Activated CD4-positive, alpha-beta T cell treated with anti-CD3 and anti-CD28 coated beads, Interleukin-2, amount 50 U/mL, for 4 hours (primary cell): ENCODE results near the gene ATP7B.
A peak's percentile ranks its signal among the peaks of the same experiment; 100 is the strongest.
"Not testable (repeated sequence)": the region's sequence is repeated elsewhere in the genome, so short reads cannot be mapped to it uniquely, and the experiment has no call there.

Source experiments
- DNase-seq, 2 experiments: peaks; one replicate each; pipeline ENCODE4 v3.0.0-alpha.2; 2020

Gene ATP7B

DNA sequence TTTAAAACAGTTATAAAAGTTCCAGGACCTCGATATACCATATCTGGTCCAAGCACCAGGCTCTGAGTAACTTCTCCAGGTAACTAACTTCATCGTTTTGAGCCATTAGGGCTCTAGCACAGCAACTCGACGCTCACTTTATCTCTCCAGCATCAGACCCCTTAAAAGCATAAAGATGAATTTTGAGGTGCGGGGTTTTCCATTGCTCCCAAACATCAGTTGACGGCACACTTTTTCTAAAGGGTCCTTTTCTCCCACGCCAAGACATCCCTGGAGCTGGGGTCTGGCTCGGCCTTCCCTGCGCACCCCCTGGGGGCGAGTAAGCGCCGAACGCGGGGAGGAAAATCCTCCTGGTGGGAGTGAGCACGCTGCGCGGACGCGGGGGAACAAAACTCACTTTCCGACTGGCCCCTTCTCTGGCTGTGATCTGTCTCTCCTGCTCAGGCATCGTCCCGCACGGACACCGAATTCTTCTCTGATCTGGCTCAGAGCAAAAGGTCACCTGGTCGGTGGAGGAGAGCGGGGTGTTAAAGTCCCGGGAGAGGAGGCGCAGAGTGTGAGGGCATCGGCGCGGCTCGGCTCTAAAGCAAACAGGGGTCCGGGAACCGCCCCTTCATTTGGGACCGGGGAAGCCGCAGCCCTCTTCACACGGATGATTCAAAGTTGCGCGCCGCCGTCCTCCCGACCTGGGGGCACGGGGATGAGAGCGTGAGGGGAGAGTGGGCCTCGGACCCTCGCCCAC lies at the start of gene ATP7B:
Gene ATP7B (minus strand): TSS at position 561 of the 742 bp plus-strand sequence. CDS start 113 bp downstream, at position 448.
- DNase-seq = peak in 1 of 2 experiments; percentile 4

DNA sequence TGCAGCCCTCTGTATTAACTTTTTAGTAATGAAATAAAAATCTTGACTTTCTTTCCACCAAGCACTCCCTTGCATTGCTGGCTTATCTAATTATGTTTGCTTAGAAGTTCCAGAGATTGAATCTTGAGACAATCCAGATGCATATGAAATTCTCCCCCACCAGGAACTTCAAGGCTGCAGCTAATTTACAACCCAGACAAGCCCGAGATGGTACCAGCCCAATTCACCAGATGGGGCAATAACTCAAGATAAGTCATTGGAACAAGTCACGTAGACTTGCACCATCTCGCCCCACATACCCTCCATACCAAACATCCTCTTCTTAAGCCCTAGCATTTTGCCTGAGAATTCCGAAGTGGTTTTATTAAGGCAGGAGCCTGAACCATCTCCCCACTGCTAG lies 42.2 kb upstream of the ATP7B start:
- DNase-seq = no peak

DNA sequence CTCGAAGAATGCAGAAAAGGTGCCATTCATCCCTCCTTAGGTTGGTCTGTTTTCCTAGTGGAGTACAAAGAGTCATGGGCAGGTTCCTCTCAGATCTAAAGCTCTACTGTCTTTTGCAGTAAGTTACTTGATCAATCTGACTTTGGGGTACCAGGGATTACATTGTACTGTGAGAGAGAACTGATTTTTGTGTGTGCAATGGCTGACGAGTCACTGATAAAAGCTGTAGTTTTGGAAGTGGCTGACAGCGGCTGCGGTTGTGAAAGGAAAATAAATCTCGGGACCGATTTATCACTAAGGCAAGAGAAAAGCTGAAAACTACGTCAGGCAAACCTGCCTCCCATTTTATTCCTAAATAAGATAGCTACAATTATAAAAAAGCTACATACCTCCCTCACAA lies 40.1 kb upstream of the ATP7B start:
- DNase-seq = no peak

DNA sequence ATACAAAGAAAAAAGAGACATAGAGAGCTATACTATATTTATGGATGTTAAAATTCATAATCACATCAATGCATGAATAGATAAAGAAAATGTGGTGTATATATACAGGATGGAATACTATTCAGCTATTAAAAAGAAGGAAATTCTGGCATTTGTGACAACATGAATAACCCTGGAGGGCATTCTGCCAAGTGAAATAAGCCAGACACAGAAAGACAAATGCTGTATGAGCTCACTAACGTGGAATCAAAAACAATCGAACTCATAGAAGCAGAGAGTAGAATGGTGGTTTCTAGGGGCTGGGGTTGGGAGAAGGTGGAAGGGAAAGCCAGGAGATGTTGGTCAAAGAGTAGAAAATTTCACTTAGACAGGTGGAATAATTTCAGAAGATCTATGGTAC lies 37.3 kb upstream of the ATP7B start:
- no peak for DNase-seq

DNA sequence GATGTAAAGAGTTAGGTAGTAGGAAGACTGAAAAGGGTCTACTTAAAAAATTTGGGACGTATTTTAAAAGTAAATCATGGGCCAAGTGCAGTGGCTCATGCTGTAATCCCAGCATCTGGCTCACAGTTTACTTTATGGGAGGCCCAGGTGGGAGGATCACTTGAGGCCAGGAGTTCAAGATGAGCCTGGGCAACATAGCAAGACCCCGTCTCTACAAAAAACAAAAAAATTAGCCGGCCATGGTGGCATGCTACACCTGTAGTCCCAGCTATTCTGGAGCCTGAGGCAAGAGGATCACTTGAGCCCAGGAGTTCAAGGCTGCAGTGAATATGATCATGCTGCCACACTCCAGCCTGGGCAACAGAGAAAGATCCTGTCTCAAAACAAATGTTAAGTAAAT lies 36.2 kb upstream of the ATP7B start:
- DNase-seq = no peak

DNA sequence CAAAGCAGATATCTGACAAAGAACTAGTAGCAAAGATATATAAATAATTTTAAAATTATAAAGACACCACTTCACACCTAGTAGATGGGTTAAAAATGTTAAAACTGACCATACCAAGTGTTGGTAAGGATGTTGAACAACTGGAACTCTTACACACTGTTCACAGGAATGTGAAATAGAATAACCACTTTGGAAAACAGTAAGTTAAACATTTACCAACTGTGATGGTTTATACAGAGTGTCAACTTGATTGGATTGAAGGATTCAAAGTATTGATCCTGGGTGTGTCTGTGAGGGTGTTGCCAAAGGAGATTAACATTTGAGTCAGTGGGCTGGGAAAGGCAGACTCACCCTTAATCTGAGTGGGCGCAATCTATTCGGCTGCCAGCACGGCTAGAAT lies 32.4 kb upstream of the ATP7B start:
- DNase-seq = no peak

DNA sequence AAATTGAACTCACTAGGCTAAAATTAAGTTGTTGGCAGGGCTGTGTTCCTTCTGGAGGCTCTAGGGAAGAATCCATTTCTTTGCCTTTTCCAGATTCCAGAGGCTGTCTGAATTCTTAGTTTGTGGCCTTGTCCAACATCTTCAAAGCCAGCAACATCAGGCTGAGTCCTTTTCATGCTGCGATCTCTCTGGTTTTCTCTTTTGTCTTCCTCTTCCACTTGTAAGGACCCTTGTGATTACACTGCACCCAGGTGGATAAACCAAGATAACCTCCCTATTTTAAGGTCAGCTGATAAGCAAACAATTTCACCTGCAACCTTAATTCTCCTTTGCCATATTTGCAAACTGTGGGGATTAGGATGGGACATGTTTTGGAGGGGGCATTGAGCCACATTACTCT lies 24.8 kb upstream of the ATP7B start:
- no peak for DNase-seq

DNA sequence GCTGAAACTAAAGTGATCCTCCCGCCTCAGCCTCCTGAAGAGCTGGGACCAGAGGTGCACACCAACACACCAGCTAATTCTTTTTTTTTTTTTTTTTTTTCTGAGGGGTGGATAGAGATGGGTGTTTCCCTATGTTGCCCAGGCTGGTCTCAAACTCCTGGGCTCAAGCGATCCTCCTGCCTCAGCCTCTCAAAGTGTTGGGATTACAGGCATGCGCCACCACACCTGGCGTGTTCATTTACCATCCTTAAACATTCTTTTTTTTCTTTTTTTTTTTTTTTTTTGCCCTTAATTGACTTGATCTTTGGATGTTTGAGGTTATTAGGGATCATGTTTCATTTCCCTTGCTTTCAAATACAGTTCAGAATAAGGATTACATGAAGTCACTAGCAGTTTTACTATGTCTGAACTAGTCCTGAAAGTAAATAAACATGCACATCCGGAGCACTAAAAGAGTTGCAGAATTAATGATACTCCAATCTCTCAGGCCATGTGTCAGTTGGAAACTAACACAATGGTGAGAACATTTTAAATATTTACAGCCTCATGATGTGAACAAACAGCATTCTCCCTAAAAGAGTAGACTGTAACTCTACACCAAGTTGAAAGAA lies 23.5 kb upstream of the ATP7B start:
- no peak for DNase-seq

DNA sequence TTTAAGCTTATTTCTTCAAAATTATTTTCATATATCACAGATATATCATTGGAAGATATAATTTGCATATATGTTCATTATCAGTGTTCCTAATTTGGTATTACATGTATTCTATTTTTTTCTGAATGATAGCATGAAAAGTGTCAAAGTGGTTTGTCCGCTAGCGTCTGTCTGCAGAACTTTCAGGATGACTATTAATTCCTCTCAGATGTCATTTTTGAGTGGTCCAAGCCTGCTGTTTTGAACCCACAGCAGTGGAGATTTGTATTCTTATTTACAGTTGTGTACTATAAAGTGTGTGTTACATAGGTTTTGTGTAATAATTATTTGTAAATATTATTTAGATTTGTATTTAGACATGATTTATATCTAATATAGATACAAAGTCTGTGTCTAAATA lies 21.8 kb upstream of the ATP7B start:
- DNase-seq = no peak

DNA sequence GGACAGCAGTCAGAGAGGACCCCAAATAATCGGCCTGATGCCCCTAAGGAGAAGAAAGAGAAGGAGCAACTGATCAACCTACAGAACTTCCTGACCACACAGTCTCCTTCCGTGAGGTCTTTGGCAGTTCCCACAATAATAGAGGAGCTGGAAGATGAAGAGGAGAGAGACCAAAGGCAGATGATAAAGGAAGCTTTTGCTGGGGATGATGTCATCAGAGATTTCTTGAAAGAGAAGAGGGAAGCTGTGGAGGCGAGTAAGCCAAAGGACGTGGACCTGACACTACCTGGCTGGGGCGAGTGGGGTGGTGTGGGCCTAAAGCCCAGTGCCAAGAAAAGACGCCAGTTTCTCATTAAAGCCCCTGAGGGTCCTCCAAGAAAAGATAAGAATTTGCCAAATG lies 19.2 kb upstream of the ATP7B start:
- DNase-seq = not testable (repeated sequence)

DNA sequence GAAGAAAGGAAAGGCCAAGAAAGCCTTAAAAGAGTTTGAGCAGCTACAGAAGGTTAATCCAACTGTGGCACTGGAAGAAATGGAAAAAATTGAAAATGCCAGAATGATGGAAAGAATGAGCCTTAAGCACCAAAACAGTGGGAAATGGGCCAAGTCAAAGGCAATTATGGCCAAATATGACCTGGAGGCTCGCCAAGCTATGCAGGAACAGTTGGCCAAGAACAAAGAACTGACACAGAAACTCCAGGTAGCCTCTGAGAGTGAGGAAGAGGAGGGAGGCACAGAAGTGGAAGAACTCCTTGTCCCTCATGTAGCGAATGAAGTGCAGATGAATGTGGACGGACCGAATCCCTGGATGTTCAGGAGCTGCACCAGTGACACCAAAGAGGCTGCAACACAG lies 18.3 kb upstream of the ATP7B start:
- no peak for DNase-seq

DNA sequence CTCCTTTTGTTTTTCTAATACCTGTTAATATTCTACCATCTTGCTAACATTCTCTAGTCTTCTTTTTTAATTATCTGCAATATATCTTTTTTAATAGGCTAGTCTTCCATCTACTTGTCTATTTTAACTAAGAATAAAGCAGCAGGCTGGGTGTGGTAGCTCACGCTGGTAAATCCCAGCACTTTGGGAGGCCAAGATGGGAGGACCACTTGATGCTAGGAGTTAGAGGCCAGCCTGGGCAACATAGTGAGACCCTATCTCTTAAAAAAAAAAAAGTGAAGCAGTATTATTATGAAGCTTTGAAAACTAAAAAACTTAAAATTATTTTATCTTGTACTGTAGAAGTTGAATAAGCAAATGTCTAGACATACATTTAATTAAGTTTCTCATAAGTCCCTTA lies 16.6 kb upstream of the ATP7B start:
- no peak for DNase-seq

DNA sequence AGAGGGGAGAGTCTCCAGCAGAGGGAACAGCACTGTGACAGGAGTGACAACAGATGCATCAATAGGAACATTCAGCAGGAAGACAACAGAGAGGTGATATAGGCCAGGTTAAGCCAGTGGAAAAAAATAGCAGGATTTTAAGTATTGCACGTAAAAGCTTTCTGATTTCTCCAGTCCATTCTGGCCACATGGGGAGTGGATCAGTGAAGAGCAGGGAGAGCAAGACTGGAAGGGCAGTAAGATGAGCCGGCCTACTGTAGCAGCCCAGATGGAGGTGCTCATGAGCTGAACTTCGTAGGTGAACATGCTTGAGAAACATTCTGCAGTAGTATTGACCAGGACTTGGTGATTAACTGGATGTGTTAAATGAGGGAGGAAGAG lies 15.0 kb upstream of the ATP7B start:
- no peak for DNase-seq

DNA sequence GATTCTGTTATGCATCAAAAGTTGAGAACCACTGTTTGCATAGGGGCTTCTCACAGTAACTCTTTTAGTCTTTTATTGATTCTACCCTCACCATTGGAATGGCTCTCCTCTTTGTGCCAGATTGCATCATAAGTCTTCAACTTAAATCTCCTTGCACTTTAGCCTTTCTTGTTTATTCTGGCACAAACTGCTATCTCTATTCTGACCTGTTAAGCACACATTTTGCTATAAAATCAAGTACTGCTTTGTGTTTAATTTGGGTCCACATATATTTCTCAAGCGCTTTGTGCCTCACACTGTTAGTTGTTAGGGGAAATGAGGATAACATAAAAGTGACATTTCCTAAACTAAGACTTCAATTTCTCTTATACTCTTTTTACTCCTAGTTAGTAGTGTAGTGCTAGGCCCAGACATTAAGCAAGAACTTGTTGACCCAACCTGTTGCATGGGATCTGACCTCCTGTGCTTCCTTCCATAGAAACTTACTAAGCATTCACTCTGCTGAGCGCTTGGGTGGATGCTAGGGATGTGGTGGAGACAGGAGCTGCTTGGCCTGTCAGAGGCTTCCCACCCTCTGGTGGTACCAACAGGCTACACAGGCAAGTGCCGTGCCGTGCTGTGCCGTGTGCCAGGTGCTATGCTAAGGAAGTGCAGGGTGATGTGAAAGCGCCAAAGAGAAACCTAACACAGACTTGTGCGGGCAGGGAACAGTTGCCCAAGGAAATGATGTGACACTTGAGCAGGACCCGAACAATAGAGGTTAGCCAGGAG lies 14.4 kb upstream of the ATP7B start:
- DNase-seq = no peak

DNA sequence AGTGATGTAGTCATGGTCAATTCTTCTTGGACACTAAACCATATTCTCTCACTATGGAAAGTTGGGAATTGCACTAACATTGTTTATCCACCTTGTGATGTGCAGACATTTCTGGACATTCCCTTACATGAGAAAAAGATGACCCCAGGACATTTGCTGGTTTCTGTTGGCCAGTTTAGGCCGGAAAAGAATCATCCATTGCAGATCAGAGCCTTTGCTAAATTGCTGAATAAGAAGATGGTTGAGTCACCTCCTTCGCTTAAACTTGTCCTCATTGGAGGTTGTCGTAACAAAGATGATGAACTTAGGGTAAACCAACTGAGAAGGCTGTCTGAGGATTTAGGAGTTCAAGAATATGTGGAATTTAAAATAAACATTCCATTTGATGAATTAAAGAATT lies 13.2 kb upstream of the ATP7B start, which contains the start of gene UTP14C:
Gene UTP14C (plus strand): TSS at position 211 of the 400 bp plus-strand sequence. CDS start 4,114 bp downstream, outside the sequence.
- DNase-seq = no peak

DNA sequence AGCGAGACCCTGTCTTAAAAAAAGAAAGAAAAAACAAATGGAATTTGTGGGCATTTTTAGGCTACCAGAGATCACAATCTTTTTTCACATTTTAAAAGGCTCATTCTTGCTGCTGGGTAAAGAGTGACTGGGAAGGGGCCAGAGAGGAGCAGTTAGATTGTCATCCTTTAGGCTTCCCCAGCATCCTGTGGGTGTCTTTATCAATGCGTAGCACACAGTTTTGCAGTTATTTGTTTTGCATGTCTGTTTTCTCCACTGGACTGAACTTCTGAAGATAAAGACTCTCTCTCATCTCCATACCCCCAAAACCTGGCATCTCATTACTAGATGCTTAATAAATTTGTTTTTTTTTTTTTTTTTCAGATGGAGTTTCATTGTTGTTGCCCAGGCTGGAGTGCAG lies 11.1 kb upstream of the ATP7B start:
- DNase-seq = no peak

DNA sequence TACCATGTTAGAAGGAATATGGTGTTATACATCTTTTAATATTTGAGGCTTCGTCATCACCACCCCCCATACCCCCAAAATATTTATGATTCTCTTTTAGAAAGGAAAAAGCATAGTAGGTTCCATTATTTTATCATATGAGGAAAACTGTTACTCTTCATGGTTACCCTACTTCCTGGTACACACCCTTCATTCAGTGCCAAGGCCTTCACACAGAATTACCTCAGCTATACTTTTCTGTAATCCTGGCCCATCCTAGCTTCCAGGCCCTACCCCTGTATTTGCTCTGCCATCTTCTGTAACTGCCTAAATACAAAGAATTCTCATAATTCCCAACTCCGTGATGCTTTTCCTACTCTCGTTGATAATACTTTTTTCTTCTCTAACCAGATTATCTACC lies 8.9 kb upstream of the ATP7B start:
- DNase-seq = no peak

DNA sequence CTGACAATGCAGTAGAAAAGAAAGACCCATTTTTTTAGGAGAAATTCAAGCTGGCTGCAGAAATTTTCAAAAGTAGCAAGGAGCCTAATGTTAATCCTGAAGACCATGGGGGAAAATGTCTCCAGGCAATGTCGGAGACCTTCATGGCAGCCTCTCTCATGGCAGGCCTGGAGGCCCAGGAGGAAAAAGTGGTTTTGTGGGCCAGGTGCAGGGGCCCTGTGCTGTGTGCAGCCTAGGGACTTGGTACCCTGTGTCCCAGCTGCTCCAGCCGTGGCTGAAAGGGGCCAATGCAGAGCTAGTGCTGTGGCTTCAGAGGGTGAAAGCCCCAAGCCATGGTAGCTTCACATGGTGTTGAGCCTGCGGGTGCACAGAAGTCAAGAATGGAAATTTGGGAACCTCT lies 5.0 kb upstream of the ATP7B start:
- no peak for DNase-seq

DNA sequence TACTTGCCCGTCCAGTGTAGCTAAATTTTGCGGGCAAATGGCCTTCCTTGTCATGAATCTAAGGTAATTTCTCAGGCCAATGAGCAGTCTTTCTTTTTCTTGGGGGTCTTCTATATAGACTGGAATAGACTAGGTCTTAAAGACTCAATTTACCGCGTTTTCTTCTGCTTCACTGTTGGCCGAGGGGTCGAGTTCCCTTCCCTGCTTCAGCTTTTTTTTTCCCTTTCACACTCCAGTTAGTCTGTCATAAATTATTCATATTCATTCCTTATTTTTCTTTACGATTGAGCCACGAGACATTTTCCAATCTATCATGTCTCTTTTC lies 1.2 kb upstream of the ATP7B start:
- DNase-seq = no peak

DNA sequence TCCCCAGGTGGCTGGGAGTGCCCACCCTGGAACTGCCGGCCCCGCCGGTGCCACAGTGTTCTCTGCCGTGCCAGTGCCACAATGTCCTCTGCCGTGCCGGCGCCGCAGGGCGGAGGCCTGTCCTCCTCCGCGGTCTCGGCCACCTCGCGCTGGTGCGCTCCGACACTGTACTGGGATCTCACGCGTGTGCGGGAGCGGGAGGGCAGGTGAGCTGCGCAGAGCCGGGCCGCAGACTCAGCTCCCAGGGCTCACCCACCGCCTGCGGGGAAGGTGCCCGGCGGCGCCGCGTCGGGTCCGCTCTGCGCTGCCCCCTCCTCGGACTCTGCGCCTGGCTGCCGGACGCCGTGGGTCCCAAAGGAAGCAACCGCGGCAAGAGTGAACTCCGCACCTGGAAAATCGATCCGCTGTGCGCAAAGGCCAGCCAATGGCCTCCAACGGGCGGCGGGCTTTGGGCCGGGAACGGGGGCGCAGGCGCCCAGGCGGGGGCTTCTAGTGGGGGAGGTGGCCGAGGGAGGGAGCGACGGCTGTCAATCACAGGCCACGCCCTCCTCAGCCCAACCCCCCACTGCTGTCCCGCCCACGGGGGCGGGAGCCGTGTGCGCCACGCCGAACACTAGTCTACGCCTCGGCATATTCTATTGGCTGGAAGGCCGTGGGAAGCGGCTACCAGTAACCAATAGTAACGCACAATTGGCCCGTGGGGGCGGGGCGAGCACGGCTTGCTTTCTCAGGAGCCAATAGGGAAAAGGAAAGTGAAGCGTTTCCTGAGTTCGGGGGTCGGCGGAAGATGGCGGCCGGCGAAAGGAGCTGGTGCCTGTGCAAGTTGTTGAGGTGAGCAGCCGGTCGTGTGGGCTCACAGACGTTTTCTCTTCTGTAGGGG lies 622 bp upstream of the ATP7B start, which contains the start of gene ALG11:
Gene ALG11 (plus strand): TSS at position 767 of the 880 bp plus-strand sequence. CDS start 21 bp downstream, at position 788.
- peak; percentile 100 for DNase-seq

DNA sequence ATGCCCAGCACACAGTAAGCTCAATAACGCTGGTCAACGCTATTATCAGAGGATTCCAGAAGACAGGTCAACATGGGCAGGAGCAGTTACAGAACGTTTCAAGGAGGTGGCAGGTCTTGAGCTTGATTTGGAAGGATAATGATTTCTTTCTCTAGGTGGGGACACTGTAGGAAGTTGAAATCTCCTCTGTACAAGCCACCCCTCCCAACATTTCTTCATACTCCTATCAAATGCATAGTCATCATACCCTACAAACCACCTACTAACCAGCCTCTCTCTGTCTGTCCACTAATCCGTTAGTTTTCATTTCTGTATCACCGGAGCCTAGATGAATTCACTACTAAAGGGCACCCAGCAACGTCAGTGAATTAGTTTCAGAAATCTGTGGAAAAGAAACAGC lies 1.3 kb downstream of the ATP7B start:
- no peak for DNase-seq

DNA sequence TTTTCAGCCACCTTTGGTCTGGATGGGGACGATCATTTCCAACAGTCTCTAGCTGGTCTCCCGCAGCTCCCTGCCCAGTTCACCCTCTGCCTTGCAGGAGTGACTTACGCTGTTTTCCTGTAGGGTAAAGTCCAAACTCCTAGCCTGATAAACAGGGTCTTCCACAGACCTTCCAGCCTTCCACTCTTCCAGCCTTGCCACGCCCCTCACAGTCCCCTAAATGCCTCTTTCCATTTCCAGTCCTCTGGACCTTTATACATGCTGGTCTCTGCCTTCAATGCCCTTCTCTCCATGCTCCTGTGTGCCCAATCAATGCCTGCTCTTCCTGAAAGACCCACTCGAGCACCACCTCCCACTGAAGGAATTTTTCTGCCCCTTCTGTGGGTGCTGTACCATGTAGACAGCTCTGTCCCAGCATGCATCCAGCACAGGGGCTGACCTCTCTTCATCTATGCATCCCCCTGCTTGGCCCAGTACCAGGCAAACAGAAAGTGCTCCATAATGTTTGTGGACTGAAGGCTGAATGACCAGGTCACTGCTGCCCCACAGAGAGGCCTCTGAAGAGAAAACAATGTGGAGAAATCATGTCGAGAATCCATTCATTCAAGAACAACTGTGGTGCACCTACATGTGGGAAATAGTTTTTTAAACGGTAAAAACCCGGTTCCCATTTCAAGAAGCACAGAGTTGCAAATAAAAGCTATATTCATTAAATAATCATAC lies 4.6 kb downstream of the ATP7B start:
- no peak for DNase-seq
